Left cardiac atrium (tissue), 4 donors: Measurements from ENCODE around the gene CACNA2D4. TPM values are rescaled to one million over a fixed set of nuclear protein-coding genes. Genes with fewer than 3 reads are reported as not detected.

Source experiments
- ATAC-seq, 2 donors: fragments of 200-7000 bp; cut with Tn5 transposase; one replicate each; pipeline ENCODE4 v1.9.1; 2020; ENCODE audit warnings: mild to moderate bottlenecking in 2 of 2, moderate library complexity in 2 of 2
- DNase-seq: peaks from one replicate; pipeline ENCODE4 v3.0.0-alpha.2; 2020
- intact Hi-C, 2 donors: fragments of 100-400 bp; cut with DNase I; formaldehyde crosslinking; loops; one replicate each; pipeline versions ENCODE4 v1.14.1 to v1.15.1; 2022 to 2023
- total RNA-seq, 2 donors: library from RNA; stranded (reverse); fragmentation: NEBNext Ultra II Directional; extraction: Animal tissue kit (Norgen Biotek cat#: 25700); gene quantifications; one replicate each; pipeline ENCODE4 v1.2.1, GENCODE V29; 2021
- donor health status: DM: no; HTN: yes; CAD: no.
- donor health status: DM: no; HTN: yes; CAD: no; lungs with severe emphysema.
- donor health status: DM: yes; HTN: yes; CAD: no.
- donor health status: Dilated cardiomyopathy.

The CACNA2D4 gene
- total RNA-seq, 2 donors from 2014 or later: 1.7 to 2.6 TPM

- DNase-seq (no peak), ATAC-seq (no peak)
- intact Hi-C loops: no loop called here
Measured at GRCh38 chr12:1787714-1788113, 130.7 kb downstream of the CACNA2D4 start.

GRCh38 chr12:1782215-1782614, 136.2 kb downstream of the CACNA2D4 start:
- no peak for DNase-seq
- intact Hi-C loops: no loop called here
- ATAC-seq: no peak

GRCh38 chr12:1781772-1782171, 136.7 kb downstream of the CACNA2D4 start:
- intact Hi-C loops: no loop called here
- ATAC-seq (peak in 1 of 2 donors; percentile 25), DNase-seq (no peak)

GRCh38 chr12:1779783-1780182, 138.7 kb downstream of the CACNA2D4 start:
- ATAC-seq (peak; percentile 55 to 60), DNase-seq (no peak)
- intact Hi-C loops: no loop called here

GRCh38 chr12:1778911-1779310, 139.5 kb downstream of the CACNA2D4 start:
- ATAC-seq (peak; percentile 28 to 35), DNase-seq (no peak)
- intact Hi-C loops: no loop called here

- ATAC-seq (peak in 1 of 2 donors; percentile 36), DNase-seq (no peak)
- intact Hi-C loops: no loop called here
Measured at GRCh38 chr12:1777798-1778197, 140.7 kb downstream of the CACNA2D4 start.

- intact Hi-C loops: no loop called here
- ATAC-seq (peak in 1 of 2 donors; percentile 75), DNase-seq (no peak)
Measured at GRCh38 chr12:1776170-1776921, 142.1 kb downstream of the CACNA2D4 start.

GRCh38 chr12:1773937-1774655, 144.4 kb downstream of the CACNA2D4 start:
- DNase-seq (no peak), ATAC-seq (peak; percentile 33 to 70)
- intact Hi-C loops: no loop called here

- no peak for DNase-seq
- intact Hi-C loops: no loop called here
- ATAC-seq: no peak
Measured at GRCh38 chr12:1769809-1770494, 148.5 kb downstream of the CACNA2D4 start.

- intact Hi-C loops: no loop called here
- no peak for ATAC-seq
- no peak for DNase-seq
Measured at GRCh38 chr12:1768615-1769014, 149.8 kb downstream of the CACNA2D4 start.

GRCh38 chr12:1767407-1768090, 150.9 kb downstream of the CACNA2D4 start:
- intact Hi-C loops: no loop called here
- ATAC-seq: no peak
- DNase-seq: no peak

GRCh38 chr12:1766110-1766509, 152.3 kb downstream of the CACNA2D4 start:
- DNase-seq: no peak
- intact Hi-C loops: no loop called here

GRCh38 chr12:1763153-1763552, 155.3 kb downstream of the CACNA2D4 start:
- DNase-seq (no peak), ATAC-seq (no peak)
- intact Hi-C loops: no loop called here

More at GRCh38 chr12:1766110-1766509, 152.3 kb downstream of the CACNA2D4 start:
- ATAC-seq: no peak

GRCh38 chr12:1761857-1762256, 156.6 kb downstream of the CACNA2D4 start:
- ATAC-seq (no peak), DNase-seq (no peak)
- intact Hi-C loops: no loop called here

GRCh38 chr12:1760566-1761382, 157.7 kb downstream of the CACNA2D4 start:
- DNase-seq (no peak), ATAC-seq (peak in 1 of 2 donors; percentile 54)
- intact Hi-C loops: no loop called here

- intact Hi-C loops: no loop called here
- ATAC-seq (no peak), DNase-seq (no peak)
Measured at GRCh38 chr12:1758887-1759286, 159.6 kb downstream of the CACNA2D4 start.

GRCh38 chr12:1758376-1758775, 160.1 kb downstream of the CACNA2D4 start:
- ATAC-seq: no peak
- no peak for DNase-seq
- intact Hi-C loops: no loop called here

GRCh38 chr12:1750300-1750699, 168.2 kb downstream of the CACNA2D4 start:
- intact Hi-C loops: no loop called here
- ATAC-seq (no peak), DNase-seq (no peak)

- DNase-seq: no peak
- no peak for ATAC-seq
- intact Hi-C loops: no loop called here
Measured at GRCh38 chr12:1749019-1749418, 169.4 kb downstream of the CACNA2D4 start.
